Stimulated activated CD8-positive, alpha-beta memory T cell treated with anti-CD3 and anti-CD28 coated beads, Interleukin-7, amount 100 ng/mL, for 1 hour (primary cell): ENCODE results near the gene SERPINB11.
"Not testable (repeated sequence)": the region's sequence is repeated elsewhere in the genome, so short reads cannot be mapped to it uniquely, and the experiment has no call there.

ENCODE experiments used
- DNase-seq, 2 donors: peaks; one replicate each; pipeline ENCODE4 v3.0.0-alpha.2; 2020; ENCODE audit warnings: low read depth in 2 of 2

Gene SERPINB11

GRCh38 chr18:63725682-63726480 is 23.1 kb downstream of the SERPINB11 start:
- no peak for DNase-seq

GRCh38 chr18:63730773-63731172 is 28.0 kb downstream of the SERPINB11 start:
- no peak for DNase-seq

GRCh38 chr18:63731215-63731614 is 28.5 kb downstream of the SERPINB11 start:
- no peak for DNase-seq

GRCh38 chr18:63736876-63737275 is 34.1 kb downstream of the SERPINB11 start:
- DNase-seq, result no peak

GRCh38 chr18:63741769-63742168 is 39.0 kb downstream of the SERPINB11 start:
- no peak for DNase-seq

GRCh38 chr18:63747006-63747405 is 44.2 kb downstream of the SERPINB11 start:
- no peak for DNase-seq

- no peak for DNase-seq
Measured at GRCh38 chr18:63749489-63749888, 46.7 kb downstream of the SERPINB11 start.

GRCh38 chr18:63752636-63753035 is 49.9 kb downstream of the SERPINB11 start:
- no peak for DNase-seq

- no peak for DNase-seq
Measured at GRCh38 chr18:63753676-63754075, 50.9 kb downstream of the SERPINB11 start.

- no peak for DNase-seq
Measured at GRCh38 chr18:63757541-63757940, 54.8 kb downstream of the SERPINB11 start.

- no peak for DNase-seq
Measured at GRCh38 chr18:63758615-63759240, 56.0 kb downstream of the SERPINB11 start.

GRCh38 chr18:63759786-63760185 is 57.0 kb downstream of the SERPINB11 start:
- not testable (repeated sequence) for DNase-seq

GRCh38 chr18:63762518-63762917 is 59.8 kb downstream of the SERPINB11 start:
- no peak for DNase-seq

- no peak for DNase-seq
Measured at GRCh38 chr18:63763831-63764600, 61.3 kb downstream of the SERPINB11 start.

- DNase-seq, result no peak
Measured at GRCh38 chr18:63765837-63766236, 63.1 kb downstream of the SERPINB11 start.
